SK-N-MC (cell line): Measurements from ENCODE around the gene SLC49A3.
A peak's percentile ranks its signal among the peaks of the same experiment; 100 is the strongest.

Source experiments
- DNase-seq: peaks from one replicate; pipeline ENCODE4 v3.0.0-alpha.2; 2011; ENCODE audit warnings: low read depth, low spot score
- H3K27ac ChIP-seq: fragments of 200-600 bp; sonication (generic); 2 replicates; pipeline ENCODE4 v1.5.1; 2016; ENCODE audit warnings: mixed run types
- H3K36me3 ChIP-seq: fragments of 200-600 bp; sonication (generic); 2 replicates; pipeline ENCODE4 v1.6.1; 2017; ENCODE audit warnings: antibody characterized with exemption, low read length, mixed read lengths; ENCODE audit not compliant: insufficient read depth
- H3K4me3 ChIP-seq: fragments of 200-600 bp; sonication (generic); 2 replicates; pipeline ENCODE4 v1.5.1; 2016
- H3K9ac ChIP-seq: fragments of 200-600 bp; sonication (generic); 2 replicates; pipeline ENCODE4 v1.8.0; 2017; ENCODE audit warnings: mixed run types, mixed read lengths; ENCODE audit not compliant: insufficient read length
- H3K9me3 ChIP-seq: fragments of 200-600 bp; sonication (generic); 2 replicates; pipeline ENCODE4 v1.6.1; 2017; ENCODE audit warnings: low read depth, mild to moderate bottlenecking, antibody characterized with exemption, low read length, moderate library complexity, mixed read lengths
- EZH2 ChIP-seq: fragments of 200-600 bp; sonication (generic); IDR thresholded peaks from one replicate; pipeline ENCODE4 v1.6.1; 2017; ENCODE audit warnings: antibody characterized with exemption
- FOXP2 ChIP-seq: optimal IDR thresholded peaks from 2 replicates; pipeline ENCODE3; 2011; ENCODE audit warnings: mild to moderate bottlenecking, moderate library complexity; ENCODE audit not compliant: insufficient read depth; ENCODE audit errors: extremely low read length, control extremely low read depth
- POLR2AphosphoS5 ChIP-seq: IDR thresholded peaks from 2 replicates; pipeline ENCODE4 v1.6.1; 2012; ENCODE audit warnings: mild to moderate bottlenecking, low read depth, low read length, borderline replicate concordance

SLC49A3 gene

GRCh38 chr4:730511-730910, 41.6 kb upstream of the SLC49A3 start:
- H3K9ac ChIP-seq: no peak overlapping the region

DNA sequence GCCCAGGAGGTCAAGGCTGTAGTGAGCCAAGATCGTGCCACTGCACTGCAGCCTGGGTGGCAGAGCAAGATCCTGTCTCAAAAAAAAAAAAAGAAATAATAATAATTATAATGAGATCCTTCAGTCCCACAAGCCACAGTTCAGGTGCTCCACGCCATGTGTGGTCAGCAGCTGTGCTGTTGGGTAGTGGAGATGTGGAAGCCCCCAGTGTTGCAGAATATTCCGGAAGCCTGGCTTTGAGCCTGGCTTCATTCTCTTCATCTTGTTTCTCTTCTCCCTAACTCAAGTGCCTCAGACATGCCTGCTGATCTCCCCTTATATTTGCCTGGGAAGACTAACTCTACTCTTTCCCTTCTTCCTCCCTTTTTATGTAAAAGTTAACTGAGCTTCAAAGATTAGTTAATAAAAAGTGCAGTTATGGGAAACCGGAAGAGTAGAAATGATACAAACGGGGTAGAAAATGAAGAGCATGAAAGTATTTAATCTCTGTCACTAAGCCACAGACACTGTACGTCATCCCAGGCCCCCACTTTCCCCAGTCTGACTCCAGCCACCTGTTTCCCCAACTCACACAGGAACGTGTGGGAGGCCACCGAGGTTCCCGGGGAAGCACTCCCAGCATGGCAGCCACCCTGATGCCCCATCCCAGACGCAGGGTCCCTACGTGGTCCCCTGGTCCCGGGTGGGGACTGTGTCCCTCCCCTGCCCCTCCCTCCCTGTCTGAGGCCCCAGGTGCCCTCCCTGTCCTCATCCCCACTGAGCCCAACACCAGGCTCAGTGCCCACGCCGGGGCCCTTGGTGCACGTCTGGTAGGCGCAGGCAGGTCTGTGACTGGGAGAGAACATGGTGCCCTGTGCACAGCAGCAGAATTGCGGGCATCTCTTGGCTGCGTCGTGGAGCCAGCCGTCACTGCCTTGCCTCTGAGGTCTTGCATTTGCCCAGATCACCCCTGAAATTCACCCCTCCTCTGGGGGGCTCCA, 40.7 kb upstream of the SLC49A3 start:
- Histone ChIP-seq H3K27ac (0 out of 2 replicates have a peak overlapping the region, but pooled peaks have one; percentile 7), H3K4me3 (no peak overlapping the region), H3K9ac (no peak overlapping the region), H3K36me3 (peaks cover 39% of the 10 kb centered on the region), H3K9me3 (no peaks in the 10 kb centered on the region)
- DNase-seq: no peak
- TF ChIP-seq EZH2 (no peak), FOXP2 (no peak), POLR2AphosphoS5 (no peak)

More at GRCh38 chr4:730511-730910, 41.6 kb upstream of the SLC49A3 start:
- peaks cover 48% of the 10 kb centered on the region for H3K36me3 ChIP-seq
- no peaks in the 10 kb centered on the region for H3K9me3 ChIP-seq
- no peak for TF ChIP-seq EZH2
- no peak overlapping the region for H3K27ac ChIP-seq
- H3K4me3 ChIP-seq: no peak overlapping the region
- no peak for DNase-seq

GRCh38 chr4:727576-727975, 38.6 kb upstream of the SLC49A3 start:
- Histone ChIP-seq H3K9me3 (no peaks in the 10 kb centered on the region), H3K4me3 (no peak overlapping the region), H3K27ac (no peak overlapping the region), H3K9ac (no peak overlapping the region), H3K36me3 (peaks cover 26% of the 10 kb centered on the region)
- no peak for DNase-seq
- no peak for TF ChIP-seq FOXP2
- TF ChIP-seq EZH2: no peak
- TF ChIP-seq POLR2AphosphoS5: no peak

DNA sequence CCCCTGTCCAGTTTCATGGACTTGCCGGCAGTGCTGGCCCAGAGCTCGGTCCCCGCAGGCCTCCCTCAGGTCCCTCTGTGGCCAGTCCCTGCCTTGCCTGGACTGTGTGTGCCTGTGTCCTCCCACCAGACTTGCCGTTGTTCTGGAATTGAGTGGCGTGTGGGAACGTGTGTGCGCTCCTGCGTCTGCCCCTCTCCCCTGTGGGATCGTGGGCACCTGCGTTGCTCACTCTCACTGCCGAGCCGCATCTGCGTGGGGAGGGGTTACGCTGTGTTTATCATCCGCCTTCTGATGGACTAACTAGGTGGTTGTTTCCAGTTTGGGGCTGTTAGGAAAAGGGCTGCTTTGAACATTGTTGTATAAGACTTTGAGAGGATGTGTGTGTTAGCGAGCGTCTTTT, 37.9 kb upstream of the SLC49A3 start:
- no peak overlapping the region for H3K9ac ChIP-seq
- peaks cover 28% of the 10 kb centered on the region for H3K36me3 ChIP-seq
- TF ChIP-seq FOXP2 (no peak), EZH2 (no peak), POLR2AphosphoS5 (no peak)
- no peak for DNase-seq
- H3K27ac ChIP-seq: peak overlapping the region; percentile 75; the same call in 1 of the 2 replicates
- H3K4me3 ChIP-seq: no peak overlapping the region
- no peaks in the 10 kb centered on the region for H3K9me3 ChIP-seq

- peak overlapping the region; percentile 75 for H3K27ac ChIP-seq
- H3K9me3 ChIP-seq: no peaks in the 10 kb centered on the region
- DNase-seq: no peak
- no peak overlapping the region for H3K4me3 ChIP-seq
- no peak for TF ChIP-seq EZH2
- TF ChIP-seq POLR2AphosphoS5: no peak
- peaks cover 28% of the 10 kb centered on the region for H3K36me3 ChIP-seq
- H3K9ac ChIP-seq: peak overlapping the region; percentile 3
These were observed 37.4 kb upstream of the SLC49A3 start for GRCh38 chr4:726235-726787.

- TF ChIP-seq POLR2AphosphoS5 (no peak), EZH2 (no peak), FOXP2 (no peak)
- no peak overlapping the region for H3K4me3 ChIP-seq
- peak overlapping the region; percentile 75 for H3K27ac ChIP-seq
- peak overlapping the region; percentile 3 for H3K9ac ChIP-seq
- DNase-seq: no peak
- no peaks in the 10 kb centered on the region for H3K9me3 ChIP-seq
- peaks cover 21% of the 10 kb centered on the region; the same call in 1 of the 2 replicates for H3K36me3 ChIP-seq
These were observed 36.7 kb upstream of the SLC49A3 start for GRCh38 chr4:725391-726234.

DNA sequence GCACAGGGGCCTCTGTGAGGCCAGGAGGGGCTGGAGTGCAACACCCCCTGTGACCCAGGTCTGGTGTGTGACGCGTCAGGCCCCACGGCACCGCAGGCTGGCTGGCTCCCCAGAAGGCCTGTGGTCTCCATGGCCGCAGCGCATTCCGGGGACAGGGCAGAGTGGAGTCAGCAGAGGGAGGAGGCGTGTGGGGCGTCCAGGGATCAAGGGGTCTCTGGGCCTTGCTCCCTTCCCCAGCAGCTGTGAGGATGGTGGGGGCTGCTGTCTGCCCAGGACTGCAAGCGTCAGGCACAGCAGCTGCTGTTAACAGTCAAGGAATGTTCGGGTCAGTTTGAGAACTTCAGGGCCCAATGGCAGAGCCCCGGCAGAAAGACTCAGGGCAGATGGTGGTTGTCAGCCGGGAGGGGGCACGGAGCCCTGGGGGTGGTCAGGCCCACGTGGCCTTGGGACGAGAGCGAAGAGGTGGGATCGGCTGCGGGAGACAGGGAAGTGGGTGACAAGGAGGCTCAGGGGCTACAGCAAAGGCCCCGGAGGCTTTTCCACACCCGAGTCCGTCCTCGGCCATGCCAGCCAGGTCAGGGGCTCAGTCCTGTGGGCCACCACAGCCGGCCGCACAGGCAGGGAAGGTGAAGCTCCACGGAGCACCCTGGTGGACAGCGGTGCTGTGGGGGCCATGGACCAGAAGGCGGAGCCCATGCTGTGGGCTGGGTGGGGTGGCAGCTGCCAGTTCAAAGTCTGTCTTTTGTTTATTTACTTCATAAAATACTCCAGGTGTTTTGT, 35.0 kb upstream of the SLC49A3 start:
- Histone ChIP-seq H3K9ac (no peak overlapping the region), H3K27ac (no peak overlapping the region), H3K4me3 (no peak overlapping the region), H3K9me3 (no peaks in the 10 kb centered on the region), H3K36me3 (peaks cover 16% of the 10 kb centered on the region; the same call in 1 of the 2 replicates)
- no peak for DNase-seq
- TF ChIP-seq POLR2AphosphoS5 (no peak), EZH2 (no peak), FOXP2 (no peak)
